Measurements from ENCODE around the gene SLC25A22. TPM values are rescaled to one million over a fixed set of nuclear protein-coding genes. Genes with fewer than 3 reads are reported as not detected.

Gene SLC25A22
- total and polyA plus RNA-seq, 9 of the 15 experiments (the other 6 are each of a cell fraction or from before 2014, with no cell fraction given) = 0.41 to 55.4 (median 11.4) TPM

- TF ChIP-seq ZNF318 (IDR thresholded peaks at IDR 0.05; ENCODE audit: borderline replicate concordance in 1 of 2, low read depth in 1 of 2) = no peak
- TF ChIP-seq HCFC1 (IDR thresholded peaks at IDR 0.05; ENCODE audit: low read depth, low read length) = no peak
Observed at GRCh38 chr11:797296-798092, 587 bp downstream of the SLC25A22 start (continued).

Data from K562 (cell line).